Lower leg skin (tissue), 3 donors: ENCODE results near the gene FHIP2A.

Source experiments
- CTCF ChIP-seq, 3 donors: fragments of 450-650 bp; IDR thresholded peaks; one replicate each; pipeline ENCODE4 v1.5.1; 2016; ENCODE audit warnings: antibody characterized with exemption in 3 of 3, mild to moderate bottlenecking in 3 of 3, moderate library complexity in 2 of 3
- POLR2A ChIP-seq, 2 donors: fragments of 450-650 bp; IDR thresholded peaks; one replicate each; pipeline ENCODE4 v1.6.1; 2016 to 2017; ENCODE audit warnings: antibody characterized with exemption in 2 of 2, mild to moderate bottlenecking in 1 of 2, moderate library complexity in 1 of 2

GRCh38 chr10:114808982-114809381 lies 12.6 kb upstream of the FHIP2A start:
- TF ChIP-seq POLR2A (IDR thresholded peaks at IDR 0.05) (no peak), CTCF (IDR thresholded peaks at IDR 0.05) (no peak)
